ENCODE data around the gene SMCO1. TPM values are rescaled to one million over a fixed set of nuclear protein-coding genes. Genes with fewer than 3 reads are reported as not detected.
"Not testable (repeated sequence)": the region's sequence is repeated elsewhere in the genome, so short reads cannot be mapped to it uniquely, and the experiment has no call there.

Gene SMCO1
- total RNA-seq, 4 donors from 2014 or later = not detected

DNA sequence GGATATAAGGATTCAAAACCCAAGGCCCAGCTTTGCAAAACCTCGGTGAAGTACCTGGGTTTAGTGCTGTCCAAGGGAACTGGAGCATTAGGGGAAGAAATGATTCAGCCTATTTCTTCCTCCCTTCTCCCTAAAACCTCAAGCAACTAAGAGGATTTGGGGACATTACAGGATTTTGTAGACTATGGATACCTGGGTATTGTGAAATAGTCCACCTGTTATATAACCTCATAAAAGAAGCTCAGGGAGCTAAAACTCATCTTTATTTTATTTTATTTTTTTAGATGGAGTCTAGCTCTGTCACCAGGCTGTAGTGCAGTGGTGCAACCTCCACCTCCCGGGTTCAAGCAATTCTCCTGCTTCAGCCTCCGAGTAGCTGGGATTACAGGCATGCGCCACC lies 8.7 kb upstream of the SMCO1 start:
- Histone ChIP-seq H3K27ac (no peak overlapping the region), H3K4me3 (no peak overlapping the region), H3K9me3 (peaks cover 0 to 24% (median 21%) of the 10 kb centered on the region in 3 donors), H3K27me3 (no peaks in the 10 kb centered on the region), H3K4me1 (peaks cover under 1 to 16% (median 9%) of the 10 kb centered on the region in 3 donors), H3K36me3 (no peaks in the 10 kb centered on the region)
- DNase-seq = no peak
- TF ChIP-seq POLR2A (IDR thresholded peaks at IDR 0.05) = no peak
- TF ChIP-seq, protein P1, sequence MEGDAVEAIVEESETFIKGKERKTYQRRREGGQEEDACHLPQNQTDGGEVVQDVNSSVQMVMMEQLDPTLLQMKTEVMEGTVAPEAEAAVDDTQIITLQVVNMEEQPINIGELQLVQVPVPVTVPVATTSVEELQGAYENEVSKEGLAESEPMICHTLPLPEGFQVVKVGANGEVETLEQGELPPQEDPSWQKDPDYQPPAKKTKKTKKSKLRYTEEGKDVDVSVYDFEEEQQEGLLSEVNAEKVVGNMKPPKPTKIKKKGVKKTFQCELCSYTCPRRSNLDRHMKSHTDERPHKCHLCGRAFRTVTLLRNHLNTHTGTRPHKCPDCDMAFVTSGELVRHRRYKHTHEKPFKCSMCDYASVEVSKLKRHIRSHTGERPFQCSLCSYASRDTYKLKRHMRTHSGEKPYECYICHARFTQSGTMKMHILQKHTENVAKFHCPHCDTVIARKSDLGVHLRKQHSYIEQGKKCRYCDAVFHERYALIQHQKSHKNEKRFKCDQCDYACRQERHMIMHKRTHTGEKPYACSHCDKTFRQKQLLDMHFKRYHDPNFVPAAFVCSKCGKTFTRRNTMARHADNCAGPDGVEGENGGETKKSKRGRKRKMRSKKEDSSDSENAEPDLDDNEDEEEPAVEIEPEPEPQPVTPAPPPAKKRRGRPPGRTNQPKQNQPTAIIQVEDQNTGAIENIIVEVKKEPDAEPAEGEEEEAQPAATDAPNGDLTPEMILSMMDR (IDR thresholded peaks at IDR 0.05) = no peak
- intact Hi-C loops (cut with DNase I) = no loop called here
- 94 to 100% methylated on average over 3 to 4 of the region's 4 CpGs for WGBS, 2 donors

DNA sequence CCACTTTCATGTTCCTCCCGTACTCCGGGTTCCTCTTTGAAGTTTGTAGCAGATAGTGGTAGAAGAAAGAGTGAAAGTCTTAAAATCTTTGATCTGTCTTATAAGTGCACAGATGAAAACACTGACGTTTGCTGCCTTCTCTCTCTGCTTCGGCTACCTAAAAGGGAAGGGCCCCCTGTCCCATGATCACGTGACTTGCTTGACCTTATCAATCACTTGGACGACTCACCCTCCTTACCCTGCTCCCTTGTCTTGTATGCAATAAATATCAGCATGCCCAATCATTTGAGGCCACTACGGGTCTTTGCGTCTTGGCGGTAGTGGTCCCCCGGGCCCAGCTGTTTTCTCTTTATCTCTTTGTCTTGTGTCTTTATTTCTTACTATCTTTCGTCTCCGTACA lies 6.1 kb upstream of the SMCO1 start:
- peaks cover 0 to 36% (median 23%) of the 10 kb centered on the region in 3 donors for H3K9me3 ChIP-seq
- H3K27me3 ChIP-seq; DNase-seq; H3K4me3 ChIP-seq; H3K27ac ChIP-seq; intact Hi-C loops (cut with DNase I); H3K36me3 ChIP-seq: not testable (repeated sequence)
- H3K4me1 ChIP-seq = peaks cover 0 to 13% (median 0%) of the 10 kb centered on the region in 3 donors
- 81 to 82% methylated on average over 12 of the region's 12 CpGs for WGBS, 2 donors

DNA sequence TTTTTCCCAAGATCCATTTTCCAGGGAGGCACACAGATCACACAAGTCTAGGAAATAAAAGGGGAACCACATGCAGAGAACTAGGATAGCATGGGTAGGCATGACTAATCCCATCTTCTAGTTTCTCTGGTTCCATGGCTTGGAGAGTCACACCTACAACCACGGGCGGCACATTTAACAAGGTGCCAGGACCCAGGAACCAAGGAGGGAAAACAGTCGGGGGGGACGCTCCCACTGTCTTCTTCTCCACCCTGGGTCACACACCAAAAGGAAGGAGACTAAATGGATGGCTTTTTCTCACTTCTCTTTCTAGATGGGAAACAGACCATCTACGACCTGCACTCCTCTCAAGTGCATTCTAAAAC lies 4.6 kb upstream of the SMCO1 start:
- WGBS, 2 donors = 85 to 88% methylated on average over 5 of the region's 5 CpGs
- no peak for DNase-seq
- Histone ChIP-seq H3K4me1 (peaks cover 0 to 13% (median 0%) of the 10 kb centered on the region in 3 donors), H3K4me3 (no peak overlapping the region), H3K36me3 (no peaks in the 10 kb centered on the region), H3K27ac (no peak overlapping the region), H3K27me3 (no peaks in the 10 kb centered on the region), H3K9me3 (peaks cover 0 to 36% (median 23%) of the 10 kb centered on the region in 3 donors)
- intact Hi-C loops (cut with DNase I) = loop anchor here (5.0 kb wide), 1 partner anchor 267 kb away; no protein-coding TSS in a partner anchor
- TF ChIP-seq POLR2A (IDR thresholded peaks at IDR 0.05) = no peak
- TF ChIP-seq, protein P1 (IDR thresholded peaks at IDR 0.05) = no peak

DNA sequence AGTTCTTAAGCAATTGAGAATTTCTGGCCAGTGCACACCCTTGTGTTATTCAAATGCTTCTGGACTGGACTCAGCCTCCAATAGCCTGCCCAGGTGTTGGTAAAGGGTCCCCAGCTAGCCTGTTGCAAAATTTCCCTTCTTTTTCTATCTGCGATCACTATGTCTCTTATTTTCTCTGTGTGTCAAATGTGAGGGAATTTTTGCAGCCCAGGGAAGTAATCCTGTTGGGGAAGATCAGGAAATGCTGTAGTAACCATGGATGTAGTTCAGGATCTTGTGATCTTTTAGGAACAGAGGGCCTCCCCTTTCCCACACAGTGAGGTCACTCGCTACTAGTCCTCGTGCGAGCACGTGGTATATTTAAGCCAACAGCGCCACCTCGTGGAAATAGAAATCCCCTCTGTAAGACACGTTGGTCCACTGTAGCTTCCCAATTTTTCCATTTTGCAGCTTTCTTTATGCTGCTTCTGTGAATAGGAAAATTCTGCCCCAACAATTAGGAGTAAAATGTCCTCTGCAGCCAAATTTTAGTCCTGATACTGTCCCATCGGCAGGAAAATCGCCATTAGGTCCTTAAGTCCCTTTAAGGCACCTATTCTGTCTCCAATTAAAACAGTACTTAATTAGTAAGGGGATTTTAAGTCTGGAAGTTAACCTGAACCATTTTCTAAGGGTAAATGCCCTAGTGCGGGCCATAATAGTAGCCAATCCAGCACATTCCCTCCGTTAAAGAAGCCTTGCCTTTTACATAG lies 4.0 kb upstream of the SMCO1 start:
- peaks cover 0 to 36% (median 23%) of the 10 kb centered on the region in 3 donors for H3K9me3 ChIP-seq
- H3K36me3 ChIP-seq = no peaks in the 10 kb centered on the region
- no peak overlapping the region for H3K27ac ChIP-seq
- TF ChIP-seq, protein P1 (IDR thresholded peaks at IDR 0.05) = peak in 5 of 6 experiments; percentile 52 to 86 (median 71)
- no peak for TF ChIP-seq POLR2A (IDR thresholded peaks at IDR 0.05)
- no peak for DNase-seq
- intact Hi-C loops (cut with DNase I) = loop anchor here (5.0 kb wide), 1 partner anchor 267 kb away; no protein-coding TSS in a partner anchor
- H3K4me3 ChIP-seq = no peak overlapping the region
- no peaks in the 10 kb centered on the region for H3K27me3 ChIP-seq
- H3K4me1 ChIP-seq = peaks cover 0 to 13% (median 0%) of the 10 kb centered on the region in 3 donors
- WGBS, 2 donors = 40% methylated on average over 12 of the region's 12 CpGs

DNA sequence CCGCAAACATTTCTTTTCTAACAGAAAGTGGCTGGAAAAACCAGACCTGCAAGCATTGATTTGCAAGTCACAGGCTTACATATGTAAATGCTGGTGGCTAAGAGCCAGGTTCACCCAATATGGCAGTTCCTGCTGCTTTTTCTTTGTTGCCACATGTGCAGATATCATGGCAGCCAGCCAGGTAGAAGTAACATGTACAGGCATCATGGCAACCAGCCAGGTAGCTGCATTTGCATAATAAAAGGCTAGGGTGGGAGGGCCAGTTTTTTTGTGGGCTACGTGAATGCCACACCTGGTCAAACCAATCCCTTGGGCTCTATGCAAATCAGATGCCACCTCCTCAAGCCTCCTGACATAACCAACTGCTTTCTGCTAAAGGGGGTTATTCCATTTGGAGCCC lies 2.8 kb upstream of the SMCO1 start:
- DNase-seq = no peak

More for the DNA sequence above, 2.8 kb upstream of the SMCO1 start:
- peak overlapping the region in 1 of 4 donors; percentile 12 for H3K4me3 ChIP-seq
- no peaks in the 10 kb centered on the region for H3K27me3 ChIP-seq
- 40 to 58% methylated on average over 2 of the region's 2 CpGs for WGBS, 2 donors
- H3K4me1 ChIP-seq = peaks cover 0 to 15% (median 0%) of the 10 kb centered on the region in 3 donors
- peak overlapping the region in 3 of 4 donors; percentile 3 to 52 (median 34) for H3K27ac ChIP-seq
- no peaks in the 10 kb centered on the region for H3K36me3 ChIP-seq
- TF ChIP-seq POLR2A (IDR thresholded peaks at IDR 0.05) = no peak
- TF ChIP-seq, protein P1 (IDR thresholded peaks at IDR 0.05) = no peak
- peaks cover 0 to 36% (median 23%) of the 10 kb centered on the region in 3 donors for H3K9me3 ChIP-seq
- intact Hi-C loops (cut with DNase I) = loop anchor here (5.0 kb wide), 1 partner anchor 266 kb away; no protein-coding TSS in a partner anchor

Measured in esophagus squamous epithelium (tissue), 5 donors.